Right renal pelvis (tissue), 4 donors: ENCODE data around the gene ABAT. TPM values are rescaled to one million over a fixed set of nuclear protein-coding genes. Genes with fewer than 3 reads are reported as not detected.
"Not testable (repeated sequence)": the region's sequence is repeated elsewhere in the genome, so short reads cannot be mapped to it uniquely, and the experiment has no call there.

ENCODE experiments used
- DNase-seq, 4 donors: peaks; one replicate each; pipeline ENCODE4 v3.0.0-alpha.2; 2013; ENCODE audit warnings: low read depth in 4 of 4, low spot score in 3 of 4, missing footprints in 1 of 4
- polyA plus RNA-seq, 4 donors: library from polyadenylated mRNA; unstranded; fragments of 120-200 nt; gene quantifications; one replicate each; pipeline ENCODE4 v1.2.1, GENCODE V29; 2013; ENCODE audit not compliant: insufficient read length in 4 of 4

Gene ABAT
- polyA plus RNA-seq, 4 donors, result 55.1 to 88.3 (median 60.6) TPM

DNA sequence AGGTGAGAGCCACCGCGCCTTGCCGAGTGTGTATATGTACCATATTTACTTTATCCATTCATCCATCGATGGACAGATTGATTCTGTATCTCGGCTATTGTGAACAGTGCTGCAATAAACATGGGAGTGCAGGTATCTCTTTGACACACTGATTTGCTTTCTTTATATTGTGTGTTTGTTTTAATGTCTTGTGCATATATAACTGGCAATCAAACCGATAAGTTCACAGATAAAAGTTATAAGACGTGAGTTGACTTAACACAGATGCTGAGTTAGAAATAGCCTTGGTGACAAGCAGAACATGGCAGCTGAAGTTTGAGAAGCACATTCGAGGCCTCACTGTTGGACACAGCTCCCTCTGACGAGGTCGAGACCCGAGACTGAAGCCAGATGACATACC is 99.8 kb downstream of the ABAT start:
- no peak for DNase-seq

DNA sequence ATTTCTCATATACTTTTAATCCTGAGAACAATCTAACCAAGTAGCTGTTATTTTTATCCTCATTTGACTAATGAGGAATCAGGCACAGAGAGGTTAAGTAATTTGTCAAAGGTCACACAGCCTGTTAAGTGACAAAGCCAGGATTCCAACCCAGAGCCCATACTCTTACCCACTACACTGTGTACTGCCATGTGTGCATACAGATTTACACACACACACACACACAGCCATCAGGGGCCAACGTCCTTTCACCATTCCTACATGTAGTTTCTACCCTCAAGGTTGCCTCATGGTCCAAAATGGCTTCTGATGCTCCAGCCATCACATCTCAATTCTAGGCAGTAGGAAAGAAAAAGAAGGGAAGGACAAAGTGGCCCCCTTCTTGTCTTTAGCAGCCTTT is 100.9 kb downstream of the ABAT start:
- no peak for DNase-seq

DNA sequence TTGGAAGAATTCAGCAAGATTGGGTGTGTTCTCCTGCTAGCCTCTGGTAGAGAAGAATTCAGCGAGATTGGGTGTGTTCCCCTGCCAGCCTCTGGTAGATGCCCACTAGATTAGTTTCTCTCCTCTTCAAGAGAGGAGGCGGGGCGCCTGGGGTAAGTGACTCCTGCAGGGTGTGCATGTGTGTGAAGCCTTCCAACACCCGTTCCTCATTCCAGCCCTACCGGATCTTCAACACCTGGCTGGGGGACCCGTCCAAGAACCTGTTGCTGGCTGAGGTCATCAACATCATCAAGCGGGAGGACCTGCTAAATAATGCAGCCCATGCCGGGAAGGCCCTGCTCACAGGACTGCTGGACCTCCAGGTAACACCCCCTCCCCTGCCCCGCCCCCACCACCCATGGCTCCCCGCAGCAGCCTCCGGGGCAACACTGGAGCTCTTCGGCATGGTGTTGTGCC is 101.7 kb downstream of the ABAT start:
- DNase-seq, result no peak

DNA sequence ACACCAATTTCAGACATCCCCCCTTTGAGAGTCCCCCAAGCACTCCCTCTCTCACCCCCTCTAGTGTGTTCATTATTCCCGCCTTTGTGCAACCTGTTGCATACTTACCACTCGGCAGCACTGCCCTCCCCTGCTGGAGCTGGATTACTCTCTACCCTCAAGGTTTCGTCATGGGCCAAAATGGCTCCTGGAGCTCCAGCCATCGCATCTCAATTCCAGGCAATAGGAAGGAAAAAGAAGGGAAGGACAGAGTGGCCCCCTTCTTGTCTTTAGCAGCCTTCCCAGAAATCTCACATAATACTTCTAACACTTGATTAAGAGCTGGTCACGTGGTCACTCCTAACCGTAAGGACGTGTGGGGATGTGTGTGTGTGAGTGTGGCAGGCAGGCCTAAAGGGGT is 102.8 kb downstream of the ABAT start:
- DNase-seq, result no peak

DNA sequence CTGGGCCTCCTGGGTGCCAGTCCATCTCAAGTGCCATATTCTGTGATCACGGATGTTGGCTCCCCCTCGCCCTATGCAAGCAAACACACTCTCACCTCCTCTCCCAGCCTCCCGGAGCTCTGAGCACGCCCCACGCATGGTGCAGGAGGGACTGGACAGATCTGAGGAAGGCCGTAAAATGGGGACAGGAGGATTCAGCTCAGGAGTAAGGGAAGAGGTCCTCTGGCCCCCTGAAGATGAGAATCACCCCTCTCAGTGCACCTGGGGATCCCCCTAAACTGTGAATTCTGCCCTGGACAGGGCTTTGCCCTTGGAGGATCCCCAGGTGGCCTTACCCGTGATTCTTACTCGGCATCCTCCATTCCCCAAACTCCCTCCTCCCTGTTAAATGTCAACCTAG is 107.4 kb downstream of the ABAT start:
- no peak for DNase-seq

DNA sequence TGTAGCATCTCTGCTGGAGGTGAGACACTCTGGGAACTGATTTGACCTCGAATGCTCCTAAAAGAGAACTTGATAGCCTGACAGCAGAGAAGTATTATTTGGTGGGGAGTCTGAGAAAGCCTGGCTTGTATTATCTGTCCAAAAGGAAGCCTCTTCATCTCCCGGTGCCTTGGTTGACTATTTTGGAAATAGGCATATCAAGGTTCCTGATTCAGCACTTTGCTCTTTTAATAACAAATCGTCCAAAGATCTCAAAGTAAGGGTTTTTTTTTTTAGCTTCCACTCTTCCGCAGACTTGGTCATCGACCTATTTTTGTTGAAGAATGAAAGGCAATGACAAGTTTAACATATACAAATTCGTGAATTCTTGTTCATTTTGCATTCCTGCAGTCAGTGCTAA is 108.3 kb downstream of the ABAT start:
- DNase-seq, result no peak

DNA sequence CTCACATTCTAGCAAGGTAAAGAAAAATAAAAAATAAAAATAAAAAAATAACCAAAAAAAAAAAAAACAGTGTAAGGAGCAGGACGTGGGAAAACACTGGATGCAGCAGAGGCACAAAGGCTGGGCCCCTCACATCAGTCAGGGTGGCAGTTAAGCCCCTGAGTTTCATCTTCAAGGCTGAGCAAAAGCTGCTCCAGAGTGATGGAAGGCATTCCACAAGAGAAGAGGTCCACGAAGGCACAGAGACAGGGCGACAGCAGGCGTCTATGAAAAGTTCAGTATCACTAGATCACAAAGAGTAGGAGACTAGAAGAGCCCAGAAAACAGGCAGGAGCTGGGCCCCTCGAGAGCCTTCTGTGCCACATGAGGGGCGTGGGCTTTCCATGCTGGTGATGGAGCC is 111.0 kb downstream of the ABAT start:
- DNase-seq, result no peak

DNA sequence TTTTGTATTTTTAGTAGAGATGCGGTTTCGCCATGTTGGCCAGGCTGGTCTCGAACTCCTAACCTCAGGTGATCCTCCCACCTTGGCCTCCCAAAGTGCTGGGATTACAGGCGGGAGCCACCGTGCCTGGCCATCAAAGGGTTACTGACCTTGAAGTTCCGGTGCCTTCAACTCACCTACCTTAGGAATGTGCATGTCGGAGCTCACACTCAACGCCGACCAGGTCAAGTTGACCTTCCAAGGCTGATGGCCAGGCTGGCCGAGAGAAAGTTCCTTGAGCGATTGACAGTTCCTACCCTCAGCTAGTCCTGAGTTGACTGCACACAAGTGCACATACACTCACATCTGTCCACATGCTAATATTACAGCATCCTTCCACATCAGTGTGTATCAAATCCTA is 111.9 kb downstream of the ABAT start:
- DNase-seq, result not testable (repeated sequence)

DNA sequence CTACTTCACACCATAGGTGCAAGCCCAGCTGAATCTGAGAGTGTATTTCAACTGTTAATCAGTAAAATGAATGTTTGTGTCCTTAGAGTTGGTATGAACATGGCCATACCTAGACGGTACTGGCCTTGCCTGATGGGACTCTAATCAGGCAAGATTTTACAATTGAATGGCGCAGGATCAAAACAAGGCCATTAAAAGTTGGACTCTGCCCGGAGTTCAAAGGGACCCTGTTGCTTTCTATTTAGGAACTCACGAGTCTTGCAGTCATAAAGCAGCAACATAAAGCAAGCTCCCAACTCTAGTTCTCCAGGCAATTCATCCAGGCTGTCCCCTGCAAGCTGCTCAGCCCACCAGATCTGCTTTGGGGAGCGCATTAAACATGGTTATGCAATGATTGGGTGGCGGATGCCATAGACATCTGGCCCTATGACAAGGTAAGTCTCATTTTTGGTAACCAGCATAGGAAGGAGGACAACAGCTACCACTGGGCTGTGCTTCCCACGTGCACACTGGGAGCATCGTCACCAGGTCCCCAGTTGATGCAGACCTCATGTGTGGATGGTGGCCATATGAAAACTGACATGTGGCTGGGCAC is 114.3 kb downstream of the ABAT start:
- DNase-seq, result peak in 1 of 4 donors; percentile 28

DNA sequence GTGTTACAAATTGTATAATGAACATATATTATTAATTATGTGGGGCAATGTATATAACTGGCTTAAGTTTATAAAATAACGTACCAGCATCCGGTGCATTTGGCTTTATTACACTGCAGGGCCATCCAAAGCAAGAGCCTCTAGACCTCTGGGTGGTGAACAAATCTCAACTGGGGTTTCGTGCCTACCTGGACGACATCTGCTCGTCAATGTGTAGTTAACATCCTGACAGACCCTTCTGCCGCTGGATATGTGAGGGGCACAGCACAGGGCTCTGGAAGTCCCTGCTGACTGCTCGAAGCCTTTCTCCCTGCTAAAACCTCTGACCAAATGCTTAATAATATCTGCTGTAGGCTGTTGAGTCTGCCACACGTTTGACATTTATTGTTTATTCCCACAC is 120.7 kb downstream of the ABAT start:
- no peak for DNase-seq

DNA sequence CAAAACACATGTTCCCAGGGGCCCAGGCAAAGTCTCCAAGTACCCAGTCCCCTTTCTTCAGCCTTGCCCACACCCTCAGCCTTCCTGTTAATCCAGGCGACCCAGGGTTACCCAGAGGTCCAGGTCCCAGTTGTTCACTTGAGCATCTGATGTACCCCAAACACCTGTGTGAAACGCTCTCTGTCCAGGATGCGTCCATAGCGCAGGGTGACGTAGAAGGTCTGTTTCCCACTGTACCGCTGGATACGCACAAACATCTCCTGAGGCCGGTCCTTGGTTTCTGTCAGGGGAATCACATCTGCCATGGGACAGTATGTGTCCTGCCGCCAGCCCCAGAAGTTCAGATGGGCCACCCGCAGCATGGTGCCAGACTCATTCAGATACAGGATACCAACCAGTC is 121.4 kb downstream of the ABAT start:
- no peak for DNase-seq

DNA sequence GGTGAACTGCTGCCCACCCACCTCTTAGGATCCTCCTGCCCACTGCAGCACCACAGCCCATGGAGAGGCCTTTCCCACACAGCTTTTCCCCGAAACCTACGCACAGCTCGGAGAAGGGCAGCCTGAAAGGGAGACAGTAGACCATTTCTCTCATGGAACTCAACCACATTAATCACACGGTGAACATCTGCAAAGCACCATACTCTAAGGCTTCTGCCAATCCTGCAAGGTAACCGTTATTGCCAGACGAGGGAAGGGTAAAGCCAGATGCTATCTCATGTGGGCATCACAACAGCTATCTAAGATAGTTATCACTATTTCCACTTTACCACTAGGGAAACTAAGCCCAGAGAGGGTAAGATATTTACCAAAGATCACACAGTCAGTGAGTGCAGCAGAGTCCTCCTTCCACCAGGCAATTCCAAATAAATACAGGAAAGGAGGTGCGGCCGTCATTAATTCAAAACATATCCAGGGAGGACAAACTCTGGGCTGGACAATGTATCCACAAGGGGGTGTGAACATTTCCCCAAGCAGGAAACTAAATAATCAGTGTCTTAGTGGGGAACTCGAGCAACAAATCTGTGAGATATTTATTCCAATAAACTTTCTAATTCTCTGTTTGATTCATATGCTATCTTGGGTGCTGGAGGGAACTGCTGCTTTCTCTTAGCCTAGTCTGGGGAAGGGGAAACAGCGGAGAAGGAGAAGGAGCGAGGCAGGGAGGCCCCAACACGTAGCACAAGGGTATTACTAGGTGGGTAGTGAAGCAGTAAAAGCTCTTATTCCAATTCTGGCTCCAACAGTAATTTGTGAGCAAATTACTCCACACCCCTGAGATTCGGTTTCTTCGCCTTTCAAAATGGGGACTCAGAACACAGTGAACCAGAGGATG is 122.3 kb downstream of the ABAT start:
- no peak for DNase-seq

DNA sequence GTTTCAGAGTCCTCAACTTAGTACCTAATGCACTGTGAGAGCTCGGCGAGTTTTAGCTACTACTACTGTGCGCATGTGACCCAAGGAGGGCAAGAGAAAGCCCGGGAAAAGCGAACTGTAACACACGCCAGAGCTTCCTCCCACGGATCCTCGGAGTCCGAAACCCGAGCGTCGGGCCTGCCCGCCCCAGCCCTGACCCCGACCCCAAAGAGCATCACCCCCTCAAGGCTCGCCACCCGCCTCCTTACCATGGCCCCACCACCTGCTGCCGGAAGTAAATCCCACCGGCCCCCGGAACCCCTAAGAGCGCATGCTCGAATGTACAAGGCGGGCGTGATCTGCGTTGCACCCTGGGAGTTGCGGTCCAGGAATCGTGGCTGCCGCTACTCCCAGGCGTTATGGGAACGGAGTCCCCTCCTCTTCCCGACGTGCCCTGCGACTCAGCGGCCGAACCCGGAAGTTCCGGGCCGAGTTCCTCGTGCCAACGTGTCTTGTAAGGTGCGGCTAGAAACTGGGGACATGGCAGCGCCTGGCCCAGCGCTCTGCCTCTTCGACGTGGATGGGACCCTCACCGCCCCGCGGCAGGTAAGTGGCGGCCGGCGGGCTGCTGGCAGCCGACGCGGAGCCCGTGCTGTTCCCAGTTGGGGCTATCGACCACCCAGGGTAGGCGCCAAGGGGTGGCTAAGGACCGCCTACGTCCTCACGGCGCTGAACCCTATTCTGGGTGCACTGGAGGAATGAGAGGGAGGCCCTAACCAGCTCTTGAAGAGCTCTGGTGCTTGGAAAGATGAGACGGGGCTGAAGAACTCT is 123.2 kb downstream of the ABAT start, which contains the start of the genes PMM2 and TMEM186:
Gene PMM2 (plus strand): TSS at position 476 of the 810 bp plus-strand sequence. CDS start 44 bp downstream, at position 520.
Gene TMEM186 (minus strand): TSS at position 276 of the 810 bp plus-strand sequence. CDS start 25 bp downstream, at position 251.
- peak; percentile 85 to 92 (median 90) for DNase-seq

DNA sequence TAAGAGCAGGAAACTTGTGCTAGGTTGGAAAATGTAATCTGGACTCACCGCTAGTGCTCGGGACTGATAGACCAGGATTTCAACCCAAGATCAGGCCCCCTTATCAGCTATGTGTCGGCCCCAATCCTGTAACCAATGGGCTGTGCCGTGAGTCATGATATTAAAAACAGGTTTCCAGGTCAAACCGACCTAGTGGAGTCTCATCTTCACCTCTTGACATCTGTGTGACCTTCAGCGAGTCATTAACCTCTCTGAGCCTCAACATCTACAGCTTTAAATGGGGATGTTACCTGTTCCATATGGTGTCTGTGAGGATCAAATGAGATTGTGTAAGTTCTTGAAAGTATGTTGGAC is 123.7 kb downstream of the ABAT start:
- DNase-seq, result no peak

DNA sequence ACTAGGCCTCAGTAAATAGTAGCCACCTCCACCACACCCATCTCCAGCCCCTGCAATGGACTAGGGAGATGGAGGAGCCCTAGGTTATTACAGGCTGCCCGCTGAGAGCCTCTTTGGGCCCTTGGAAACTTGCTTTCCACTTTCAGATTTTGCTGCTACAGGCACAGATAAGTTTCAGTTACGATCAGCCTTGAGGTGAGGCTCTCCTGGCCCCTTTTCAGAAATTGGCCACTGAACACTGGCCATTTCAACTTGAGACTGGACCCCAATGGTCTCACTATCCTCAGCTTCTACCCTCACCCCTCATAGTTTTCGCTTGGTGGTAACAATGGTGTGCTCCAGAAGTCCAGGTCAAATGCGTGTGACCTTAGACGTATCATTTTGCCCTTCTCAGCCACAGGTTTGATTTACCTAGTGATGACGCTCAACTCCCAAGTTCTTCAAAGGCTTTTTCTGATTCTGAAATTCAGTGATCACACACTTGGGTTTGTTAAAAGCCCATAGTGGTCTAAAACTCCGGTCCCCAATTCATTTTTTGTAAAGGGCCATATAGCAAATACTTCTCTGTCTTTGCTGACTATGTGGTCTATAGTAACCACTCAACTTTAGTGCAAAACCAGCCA is 124.2 kb downstream of the ABAT start:
- DNase-seq, result no peak

DNA sequence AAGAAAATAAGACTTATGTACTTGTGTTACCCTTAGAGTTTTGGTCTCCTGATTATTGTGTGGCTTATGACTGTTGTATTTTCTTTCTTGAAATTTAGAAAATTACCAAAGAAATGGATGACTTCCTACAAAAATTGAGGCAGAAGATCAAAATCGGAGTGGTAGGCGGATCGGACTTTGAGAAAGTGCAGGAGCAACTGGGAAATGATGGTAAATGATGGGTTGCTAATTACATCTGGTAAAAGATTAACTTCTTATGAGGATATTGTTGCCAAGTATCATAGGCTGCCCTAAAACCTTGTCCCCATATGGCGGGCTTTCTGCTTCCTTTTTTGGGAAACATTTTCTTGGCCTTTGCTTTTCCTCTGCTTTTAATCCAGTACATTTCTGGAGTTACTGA is 127.3 kb downstream of the ABAT start:
- DNase-seq, result no peak

DNA sequence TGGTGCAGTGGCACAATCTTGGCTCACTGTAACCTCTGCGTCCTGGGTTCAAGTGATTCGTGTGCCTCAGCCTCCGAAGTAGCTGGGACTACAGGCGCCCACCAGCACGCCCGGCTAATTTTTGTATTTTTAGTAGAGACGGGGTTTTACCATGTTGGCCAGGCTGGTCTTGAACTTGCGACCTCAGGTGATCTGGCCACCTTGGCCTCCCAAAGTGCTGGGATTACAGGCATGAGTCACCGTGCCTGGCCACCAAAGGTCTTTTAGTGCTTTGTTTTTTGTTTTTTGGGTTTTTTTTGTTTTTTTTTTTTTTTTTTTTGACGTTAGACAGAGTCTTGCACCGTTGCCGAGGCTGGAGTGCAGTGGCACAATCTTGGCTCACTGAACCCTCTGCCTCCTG is 129.3 kb downstream of the ABAT start:
- DNase-seq, result not testable (repeated sequence)

DNA sequence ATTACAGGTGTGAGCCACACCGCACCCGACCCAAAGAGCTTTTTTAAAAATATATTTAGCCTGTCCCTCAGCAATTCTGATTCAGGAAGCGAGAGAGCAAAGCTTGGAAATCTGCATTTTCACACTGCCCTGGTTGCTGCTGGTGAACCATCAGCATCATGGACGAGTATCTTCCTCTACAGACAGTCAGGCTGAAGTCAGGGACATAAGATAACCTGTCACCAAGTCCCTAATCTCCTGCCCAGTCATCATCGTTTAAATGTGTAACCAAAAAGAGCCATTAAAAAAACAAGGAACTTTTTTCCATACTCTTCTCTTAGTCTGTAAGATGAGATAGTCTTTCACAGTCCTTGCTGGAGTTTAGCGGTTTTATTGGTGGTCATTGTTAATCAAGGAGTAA is 129.9 kb downstream of the ABAT start:
- DNase-seq, result no peak

DNA sequence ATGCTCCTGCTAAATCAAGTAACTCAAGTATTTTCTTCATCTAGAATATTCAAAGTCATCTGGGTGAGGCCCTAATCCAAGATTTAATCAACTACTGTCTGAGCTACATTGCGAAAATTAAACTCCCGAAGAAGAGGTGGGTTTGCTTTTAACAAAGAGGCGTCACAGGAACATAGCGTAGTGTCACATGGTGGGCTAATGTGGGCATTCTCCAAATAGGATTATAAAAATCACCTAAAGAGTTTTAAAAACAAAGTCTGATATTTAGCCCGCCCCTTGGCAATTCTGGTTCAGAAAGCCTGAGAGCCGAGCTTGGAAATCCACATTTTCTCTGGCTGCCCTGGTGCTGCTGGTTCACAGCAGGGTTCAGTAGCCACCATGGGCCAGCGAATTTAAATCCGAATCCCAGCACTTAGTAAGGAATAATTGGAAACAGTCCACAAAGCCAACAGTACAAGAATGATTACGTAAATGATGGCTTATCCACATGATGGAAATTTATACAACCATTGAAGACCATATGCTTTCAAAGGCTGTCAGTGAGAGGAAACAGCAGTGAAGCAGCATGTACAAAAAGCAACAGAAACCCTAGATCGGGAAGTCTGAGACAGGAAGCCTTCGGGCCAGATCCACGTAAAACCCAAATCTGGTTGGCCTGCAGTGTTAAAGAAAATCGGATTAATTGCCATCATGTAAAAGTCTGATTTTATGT is 132.0 kb downstream of the ABAT start:
- DNase-seq, result no peak

DNA sequence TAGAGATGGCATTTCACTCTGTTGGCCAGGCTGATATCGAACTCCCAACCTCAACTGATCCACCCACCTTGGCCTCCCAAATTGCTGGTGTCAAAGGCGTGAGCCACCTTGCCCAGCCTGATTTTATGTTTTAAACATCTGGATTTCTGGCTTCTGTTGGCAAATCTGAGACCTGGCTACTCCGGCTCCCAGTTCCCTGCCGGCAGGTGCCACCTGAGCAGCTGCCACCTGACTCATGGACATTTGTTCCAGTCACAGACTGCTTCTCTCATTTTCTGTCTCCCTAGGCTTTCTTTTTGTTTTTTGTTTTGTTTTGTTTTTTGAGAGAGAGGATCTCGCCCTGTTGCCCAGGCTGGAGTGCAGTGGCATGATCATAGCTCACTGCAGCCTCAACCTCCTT is 132.8 kb downstream of the ABAT start:
- no peak for DNase-seq
